Adipose tissue (tissue), 3 donors: ENCODE measurements around the gene SLC27A3. TPM values are rescaled to one million over a fixed set of nuclear protein-coding genes. Genes with fewer than 3 reads are reported as not detected.

Experiments used
- H3K27ac ChIP-seq: one replicate; pipeline ENCODE4 v1.5.1; 2013; ENCODE audit warnings: low read depth, low read length
- WGBS, 3 donors: extraction: QIAGEN DNeasy Blood & Tissue Kit; methylation state at CpG; one replicate each; pipeline ENCODE4 v1.1.7; 2013; 5-methylcytosine and 5-hydroxymethylcytosine counted together
- polyA plus RNA-seq, 3 donors: library from polyadenylated mRNA; stranded (reverse); fragments of 200-250 nt; gene quantifications; one replicate each; pipeline ENCODE4 v1.2.3, GENCODE V29; 2013
- donor health status: healthy with polysubstance abuse.
- donor health status: Bipolar disorder and iron deficiency.
- donor health status: healthy.

SLC27A3 gene
- polyA plus RNA-seq, 3 donors: 22.2 to 111 (median 83.7) TPM

DNA sequence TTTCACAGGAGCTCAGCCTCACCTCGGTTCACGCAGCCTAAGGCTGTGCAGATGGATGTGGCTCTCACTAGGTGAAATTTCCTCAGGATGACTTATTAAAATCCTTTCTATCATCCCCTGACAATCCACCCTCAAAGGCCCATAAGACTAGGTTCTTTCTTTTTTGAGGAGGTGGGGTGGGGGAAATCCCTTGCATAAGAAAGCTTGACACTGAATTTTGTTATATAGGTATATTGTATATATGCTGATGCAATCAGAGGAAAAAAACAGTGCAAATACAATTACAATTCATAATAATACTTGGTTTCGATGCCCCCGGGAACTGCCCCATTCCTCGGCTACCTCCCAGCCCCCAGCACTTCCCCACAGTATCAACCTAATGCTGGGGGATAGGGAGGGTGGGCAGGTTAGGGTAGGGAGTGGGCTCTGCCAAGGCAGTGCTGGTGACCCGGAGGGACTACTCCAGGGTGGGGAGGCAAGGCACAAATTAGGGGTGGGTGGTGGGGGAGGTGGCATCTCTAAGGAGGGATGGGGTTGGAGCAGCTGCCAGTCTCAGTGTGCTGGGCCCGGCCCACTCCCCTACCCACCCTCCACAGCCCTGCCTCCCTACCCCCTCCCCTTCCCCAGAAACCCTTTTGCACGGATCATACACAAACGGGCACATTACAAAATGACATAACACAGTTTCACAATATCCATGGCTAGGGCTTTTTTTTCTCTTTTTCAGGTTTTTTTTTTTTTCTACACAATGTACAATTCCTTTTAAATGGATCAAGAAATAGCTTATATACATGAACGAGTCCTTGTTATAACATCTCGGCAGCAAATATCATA, 30.9 kb downstream of the SLC27A3 start:
- 65 to 88% (median 67%) methylated on average over 11 of the region's 11 CpGs for WGBS, 3 donors
- no peak overlapping the region for H3K27ac ChIP-seq

DNA sequence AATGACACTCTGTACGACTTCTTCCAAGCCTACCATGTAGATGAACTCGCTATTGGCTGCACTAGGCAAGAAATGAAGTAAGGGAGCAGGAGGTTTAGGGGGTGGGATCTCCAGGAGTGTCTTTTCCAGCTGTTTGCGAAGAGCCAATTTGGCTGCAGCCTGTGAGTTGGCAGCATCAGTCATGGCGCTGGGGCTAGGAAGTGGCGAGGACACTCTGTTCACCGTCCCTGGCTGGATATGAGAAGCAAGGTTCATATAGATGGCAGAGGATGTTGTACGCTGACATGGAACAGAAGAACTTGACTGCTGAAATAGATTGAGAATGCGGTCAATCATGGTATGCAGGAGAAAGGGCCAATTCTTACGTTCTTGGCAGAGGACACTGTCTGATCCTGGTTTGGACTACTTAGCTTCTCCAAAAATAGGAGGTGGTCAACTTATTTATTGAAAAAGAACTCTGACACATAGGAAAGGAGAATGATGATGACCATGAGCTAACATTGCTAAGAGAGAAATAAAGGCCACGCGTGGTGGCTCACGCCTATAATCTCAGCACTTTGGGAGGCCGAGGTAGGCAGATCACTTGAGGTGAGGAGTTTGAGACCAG, 41.2 kb downstream of the SLC27A3 start:
- 84 to 91% (median 91%) methylated on average over 13 of the region's 13 CpGs for WGBS, 3 donors
- no peak overlapping the region for H3K27ac ChIP-seq

DNA sequence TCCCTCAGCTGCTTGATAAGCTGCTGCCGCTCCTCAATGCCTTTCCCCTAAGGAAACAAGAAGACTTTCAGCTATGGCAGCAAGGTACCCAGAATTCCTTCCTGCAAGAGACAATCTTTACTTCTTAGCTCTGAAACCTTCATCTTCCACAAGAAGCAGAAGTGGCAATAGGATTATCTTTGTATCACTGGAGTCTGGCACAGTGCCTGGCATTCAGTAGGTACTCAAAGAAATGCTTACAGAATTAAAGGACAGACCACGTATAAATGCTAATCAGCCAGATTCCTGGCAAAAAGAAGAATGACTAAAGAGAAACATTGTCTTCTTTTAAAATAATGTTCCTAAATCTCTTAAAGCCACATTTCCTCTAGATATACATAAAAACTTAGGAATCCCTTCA, 43.7 kb downstream of the SLC27A3 start:
- H3K27ac ChIP-seq: no peak overlapping the region
- 81 to 90% (median 83%) methylated on average over 2 of the region's 2 CpGs for WGBS, 3 donors

DNA sequence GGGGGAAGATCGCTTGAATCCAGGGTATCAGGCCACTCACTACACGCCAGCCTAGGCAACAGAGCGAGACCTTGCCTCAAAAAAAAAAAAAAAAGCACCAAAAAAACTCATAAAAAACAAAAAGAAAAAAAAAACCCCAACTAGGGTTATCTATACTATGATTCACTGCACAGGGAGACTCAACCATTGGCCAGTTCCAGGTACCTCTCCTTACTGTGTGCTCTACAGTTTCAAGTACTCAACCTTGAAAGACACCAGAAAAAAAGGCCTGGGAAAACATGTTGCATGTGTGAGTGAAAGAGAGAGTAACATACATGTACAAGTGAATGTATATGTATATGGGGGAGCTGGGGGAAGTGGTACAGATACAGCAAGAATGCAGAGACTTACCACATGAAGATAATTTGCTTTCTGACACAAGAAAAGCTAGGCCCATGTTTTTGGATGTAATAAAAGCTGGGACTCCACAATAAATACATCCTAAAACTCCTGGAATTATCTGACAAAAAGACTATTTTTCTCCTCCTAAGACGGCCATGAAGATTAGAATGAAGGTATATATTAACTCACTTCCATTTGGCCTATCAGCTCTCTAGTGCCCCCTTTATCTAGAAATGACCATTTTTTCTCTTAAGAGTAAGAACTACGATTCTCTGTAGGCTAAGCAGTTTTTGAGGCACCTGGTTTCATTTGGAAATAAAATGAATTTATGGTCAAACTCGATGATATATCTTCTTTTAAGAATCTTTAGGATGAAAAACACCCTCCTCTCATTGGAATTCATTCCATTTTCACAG, 52.2 kb downstream of the SLC27A3 start:
- no peak overlapping the region for H3K27ac ChIP-seq
- 80 to 89% (median 88%) methylated on average over 6 of the region's 6 CpGs for WGBS, 3 donors

Other genes with a start within 250 kb of the SLC27A3 start
- 1,000 to 10,000 TPM in 2 of 3 donors, 100 to 1,000 TPM in 1; 125 to 3,055 (median 1,599) TPM for gene S100A6, start 239.4 kb upstream of the SLC27A3 start, polyA plus RNA-seq
- gene S100A5, start 234.5 kb upstream of the SLC27A3 start, polyA plus RNA-seq: under 1 TPM in 1 of 3 donors, not detected in 2; 0.90 TPM
- gene S100A4, start 229.6 kb upstream of the SLC27A3 start, polyA plus RNA-seq: 1,000 to 10,000 TPM in 1 of 3 donors, 100 to 1,000 TPM in 1, 10 to 100 TPM in 1; 46.0 to 3,087 (median 447) TPM
- gene S100A3, start 226.1 kb upstream of the SLC27A3 start, polyA plus RNA-seq: 1 to 10 TPM in 2 of 3 donors, under 1 TPM in 1; 0.37 to 7.2 (median 7.0) TPM
- 1 to 10 TPM in 2 of 3 donors, under 1 TPM in 1; 0.52 to 4.4 (median 2.1) TPM for gene S100A2, start 209.6 kb upstream of the SLC27A3 start, polyA plus RNA-seq
- gene S100A16, start 162.3 kb upstream of the SLC27A3 start, polyA plus RNA-seq: 100 to 1,000 TPM in 2 of 3 donors, 10 to 100 TPM in 1; 30.9 to 175 (median 160) TPM
- 10 to 100 TPM in 1 of 3 donors, 1 to 10 TPM in 2; 1.6 to 12.9 (median 9.7) TPM for gene S100A14, start 159.1 kb upstream of the SLC27A3 start, polyA plus RNA-seq
- gene S100A13, start 147.9 kb upstream of the SLC27A3 start, polyA plus RNA-seq: 100 to 1,000 TPM in 2 of 3 donors, 10 to 100 TPM in 1; 51.7 to 532 (median 205) TPM
- gene S100A1, start 147.0 kb upstream of the SLC27A3 start, polyA plus RNA-seq: 100 to 1,000 TPM in 1 of 3 donors, 10 to 100 TPM in 1, 1 to 10 TPM in 1; 6.7 to 100 (median 31.7) TPM
- gene CHTOP, start 141.3 kb upstream of the SLC27A3 start, polyA plus RNA-seq: 10 to 100 TPM; 35.6 to 43.7 (median 40.3) TPM
- 10 to 100 TPM; 15.2 to 52.2 (median 49.1) TPM for gene SNAPIN, start 116.7 kb upstream of the SLC27A3 start, polyA plus RNA-seq
- gene ILF2, start 104.4 kb upstream of the SLC27A3 start, polyA plus RNA-seq: 100 to 1,000 TPM in 1 of 3 donors, 10 to 100 TPM in 2; 56.3 to 111 (median 89.5) TPM
- 100 to 1,000 TPM in 1 of 3 donors, 10 to 100 TPM in 2; 14.9 to 176 (median 81.7) TPM for gene NPR1, start 96.7 kb upstream of the SLC27A3 start, polyA plus RNA-seq
- 10 to 100 TPM; 17.8 to 31.3 (median 28.0) TPM for gene INTS3, start 47.4 kb upstream of the SLC27A3 start, polyA plus RNA-seq
- gene GATAD2B, start 147.6 kb downstream of the SLC27A3 start, polyA plus RNA-seq: 1 to 10 TPM; 2.6 to 5.6 (median 4.4) TPM
- 10 to 100 TPM; 17.2 to 40.2 (median 37.1) TPM for gene DENND4B, start 171.3 kb downstream of the SLC27A3 start, polyA plus RNA-seq
- 10 to 100 TPM; 15.4 to 38.1 (median 24.2) TPM for gene CRTC2, start 183.2 kb downstream of the SLC27A3 start, polyA plus RNA-seq
- 10 to 100 TPM; 44.4 to 95.8 (median 58.5) TPM for gene SLC39A1, start 188.1 kb downstream of the SLC27A3 start, polyA plus RNA-seq
- 10 to 100 TPM; 10.7 to 12.3 (median 12.1) TPM for gene CREB3L4, start 192.5 kb downstream of the SLC27A3 start, polyA plus RNA-seq
- gene JTB, start 202.3 kb downstream of the SLC27A3 start, polyA plus RNA-seq: 100 to 1,000 TPM; 159 to 196 (median 178) TPM
- gene RAB13, start 210.9 kb downstream of the SLC27A3 start, polyA plus RNA-seq: 100 to 1,000 TPM in 2 of 3 donors, 10 to 100 TPM in 1; 68.2 to 759 (median 165) TPM
- over 10,000 TPM in 2 of 3 donors, 1,000 to 10,000 TPM in 1; 8,955 to 19,190 (median 11,429) TPM for gene RPS27, start 215.4 kb downstream of the SLC27A3 start, polyA plus RNA-seq